SU-DHL-6 (cell line): ENCODE measurements around the gene ADA.

ENCODE experiments used
- EZH2phosphoT487 ChIP-seq: fragments of 200-600 bp; sonication (generic), shearing (Covaris generic); conservative IDR thresholded peaks from 2 replicates; pipeline ENCODE4 v1.6.1; 2018; ENCODE audit warnings: mild to moderate bottlenecking, antibody characterized with exemption, low read length, moderate library complexity, mixed read lengths
- TF ChIP-seq, protein P1 (sequence below): fragments of 200-600 bp; sonication (generic); IDR thresholded peaks from one replicate; pipeline ENCODE4 v1.5.1; 2017; ENCODE audit warnings: antibody characterized with exemption, mild to moderate bottlenecking, low read length, moderate library complexity; ENCODE audit not compliant: insufficient read depth, poor library complexity, severe bottlenecking

DNA sequence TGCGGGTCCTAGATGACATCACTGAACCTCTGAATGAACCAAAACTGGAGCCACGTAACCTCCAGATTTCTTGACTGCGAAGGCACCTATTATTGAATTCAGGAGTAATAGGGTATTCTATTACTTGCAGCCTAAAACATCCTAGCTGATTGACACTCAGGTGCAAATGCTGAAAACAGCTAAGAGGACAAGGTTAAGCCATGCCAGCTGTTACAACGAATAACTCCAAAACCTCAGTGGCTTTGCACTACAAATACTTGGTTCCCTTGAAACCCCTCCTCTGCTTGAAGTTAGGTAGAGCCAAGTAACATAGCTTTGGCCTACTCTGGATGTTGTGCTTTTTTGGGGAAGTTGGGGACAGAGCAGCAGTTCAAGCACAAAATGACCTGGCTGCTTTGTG lies 42.7 kb upstream of the ADA start:
- TF ChIP-seq, protein P1, sequence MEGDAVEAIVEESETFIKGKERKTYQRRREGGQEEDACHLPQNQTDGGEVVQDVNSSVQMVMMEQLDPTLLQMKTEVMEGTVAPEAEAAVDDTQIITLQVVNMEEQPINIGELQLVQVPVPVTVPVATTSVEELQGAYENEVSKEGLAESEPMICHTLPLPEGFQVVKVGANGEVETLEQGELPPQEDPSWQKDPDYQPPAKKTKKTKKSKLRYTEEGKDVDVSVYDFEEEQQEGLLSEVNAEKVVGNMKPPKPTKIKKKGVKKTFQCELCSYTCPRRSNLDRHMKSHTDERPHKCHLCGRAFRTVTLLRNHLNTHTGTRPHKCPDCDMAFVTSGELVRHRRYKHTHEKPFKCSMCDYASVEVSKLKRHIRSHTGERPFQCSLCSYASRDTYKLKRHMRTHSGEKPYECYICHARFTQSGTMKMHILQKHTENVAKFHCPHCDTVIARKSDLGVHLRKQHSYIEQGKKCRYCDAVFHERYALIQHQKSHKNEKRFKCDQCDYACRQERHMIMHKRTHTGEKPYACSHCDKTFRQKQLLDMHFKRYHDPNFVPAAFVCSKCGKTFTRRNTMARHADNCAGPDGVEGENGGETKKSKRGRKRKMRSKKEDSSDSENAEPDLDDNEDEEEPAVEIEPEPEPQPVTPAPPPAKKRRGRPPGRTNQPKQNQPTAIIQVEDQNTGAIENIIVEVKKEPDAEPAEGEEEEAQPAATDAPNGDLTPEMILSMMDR, result no peak
- no peak for TF ChIP-seq EZH2phosphoT487
